Measurements from ENCODE around the gene PDE1C. TPM values are rescaled to one million over a fixed set of nuclear protein-coding genes. Genes with fewer than 3 reads are reported as not detected.

The PDE1C gene
- total RNA-seq (2014; rRNA removed) = 14.1 and 14.4 TPM in 2 replicates
- Bru-seq, nascent RNA = percentile 59 among the genes with signal in this experiment
- percentile 51 among the genes with signal in this experiment for BruChase-seq, experiment 1, labeled RNA remaining after a 6-hour chase
- percentile 45 among the genes with signal in this experiment for BruChase-seq, experiment 2, labeled RNA remaining after a 2-hour chase
- long read RNA-seq, partial matches to known transcripts = 48 of 61 reads
- long read RNA-seq, other reads (novel, unspliced or antisense) = 13 of 61 reads

- no peak for DNase-seq
- intact Hi-C loops (cut with micrococcal nuclease) = no loop called here
- no TSS peak for BruUV-seq (replicated peaks)
Measured at GRCh38 chr7:32070406-32071360, at the start of gene PDE1C. Gene PDE1C, minus strand, starts transcription at chr7:32070407.

GRCh38 chr7:32119790-32120196 lies 49.6 kb upstream of the PDE1C start:
- CTCF ChIA-PET = no interaction called here
- ATAC-seq = no peak
- intact Hi-C loops (cut with micrococcal nuclease) = loop anchor here (5.0 kb wide), 1 partner anchor 83 kb away; no protein-coding TSS in a partner anchor
- no peak overlapping the region for H3K4me3 ChIP-seq (ENCODE audit: low read length)
- H3K4me2 ChIP-seq (ENCODE audit: low read length) = no peak overlapping the region
- POLR2A ChIA-PET (ENCODE audit: unreplicated experiment) = interaction anchor here (0.6 kb wide), 1 partner anchor 42 kb away, joined by 5 read pairs; no protein-coding TSS in a partner anchor
- H3K36me3 ChIP-seq (ENCODE audit: low read depth, low read length) = no peaks in the 10 kb centered on the region
- no peaks in the 10 kb centered on the region for H3K79me2 ChIP-seq (ENCODE audit: low read length)
- H3F3A ChIP-seq (ENCODE audit: low read length, unreplicated experiment) = no peaks in the 10 kb centered on the region
- H3K27me3 ChIP-seq (ENCODE audit: low read length) = no peaks in the 10 kb centered on the region
- H3K4me1 ChIP-seq (ENCODE audit: insufficient read depth, low read length) = peaks cover 17% of the 10 kb centered on the region; the same call in 1 of the 2 replicates
- no peak for TF ChIP-seq EZH2 (IDR thresholded peaks at IDR 0.05; ENCODE audit: low read length, unreplicated experiment)
- TF ChIP-seq EZH2phosphoT487 (IDR thresholded peaks at IDR 0.05; ENCODE audit: borderline replicate concordance, low read length) = no peak
- H3K9me2 ChIP-seq (replicated peaks; ENCODE audit: low read length) = no peaks in the 10 kb centered on the region
- no peak for DNase-seq
- H3K9ac ChIP-seq (ENCODE audit: low read length) = no peak overlapping the region
- BruUV-seq (replicated peaks) = no TSS peak
- no peaks in the 10 kb centered on the region for H3K9me3 ChIP-seq (ENCODE audit: low read length)
- H2AFZ ChIP-seq (ENCODE audit: low read length) = no peak overlapping the region
- H3K27ac ChIP-seq (ENCODE audit: low read length) = no peak overlapping the region
- H4K20me1 ChIP-seq (ENCODE audit: low read length) = no peaks in the 10 kb centered on the region

More at GRCh38 chr7:32070406-32071360, at the start of gene PDE1C:
- CTCF ChIA-PET = no interaction called here
- Histone ChIP-seq H3K79me2 (ENCODE audit: low read length) (no peaks in the 10 kb centered on the region), H3K4me3 (ENCODE audit: low read length) (no peak within 1 kb of the TSS), H3K27me3 (ENCODE audit: low read length) (no peaks in the 10 kb centered on the region), H3K9ac (ENCODE audit: low read length) (no peak within 1 kb of the TSS), H2AFZ (ENCODE audit: low read length) (no peak within 1 kb of the TSS), H3K36me3 (ENCODE audit: low read depth, low read length) (no peaks in the 10 kb centered on the region), H3K4me1 (ENCODE audit: insufficient read depth, low read length) (no peaks in the 10 kb centered on the region), H3K9me2 (replicated peaks; ENCODE audit: low read length) (0 out of 2 replicates have a peak, but pooled peaks cover 4% of the 10 kb centered on the region), H3F3A (ENCODE audit: low read length, unreplicated experiment) (no peaks in the 10 kb centered on the region), H3K27ac (ENCODE audit: low read length) (no peak within 1 kb of the TSS), H4K20me1 (ENCODE audit: low read length) (no peaks in the 10 kb centered on the region), H3K9me3 (ENCODE audit: low read length) (no peaks in the 10 kb centered on the region), H3K4me2 (ENCODE audit: low read length) (no peak within 1 kb of the TSS)
- POLR2A ChIA-PET (ENCODE audit: unreplicated experiment) = no interaction called here
- no peak for ATAC-seq
- no peak for TF ChIP-seq CTCF (conservative IDR thresholded peaks at IDR 0.05; ENCODE audit: low read depth, low read length)
- TF ChIP-seq EZH2 (IDR thresholded peaks at IDR 0.05; ENCODE audit: low read length, unreplicated experiment) = no peak
- TF ChIP-seq EZH2phosphoT487 (IDR thresholded peaks at IDR 0.05; ENCODE audit: borderline replicate concordance, low read length) = no peak

GRCh38 chr7:32117837-32118236 lies 47.6 kb upstream of the PDE1C start:
- Histone ChIP-seq H3K9ac (ENCODE audit: low read length) (no peak overlapping the region), H3K4me2 (ENCODE audit: low read length) (no peak overlapping the region), H3F3A (ENCODE audit: low read length, unreplicated experiment) (no peaks in the 10 kb centered on the region), H3K4me3 (ENCODE audit: low read length) (no peak overlapping the region), H2AFZ (ENCODE audit: low read length) (no peak overlapping the region), H3K27ac (ENCODE audit: low read length) (no peak overlapping the region), H3K27me3 (ENCODE audit: low read length) (no peaks in the 10 kb centered on the region), H4K20me1 (ENCODE audit: low read length) (no peaks in the 10 kb centered on the region), H3K79me2 (ENCODE audit: low read length) (no peaks in the 10 kb centered on the region), H3K4me1 (ENCODE audit: insufficient read depth, low read length) (peaks cover 17% of the 10 kb centered on the region; the same call in 1 of the 2 replicates), H3K9me2 (replicated peaks; ENCODE audit: low read length) (no peaks in the 10 kb centered on the region), H3K9me3 (ENCODE audit: low read length) (peaks cover 3% of the 10 kb centered on the region; the same call in 1 of the 2 replicates), H3K36me3 (ENCODE audit: low read depth, low read length) (no peaks in the 10 kb centered on the region)
- intact Hi-C loops (cut with micrococcal nuclease) = loop anchor here (2.0 to 5.0 kb wide), 2 partner anchors 45 to 84 kb away; no protein-coding TSS in a partner anchor
- DNase-seq = no peak
- no TSS peak for BruUV-seq (replicated peaks)
- no peak for TF ChIP-seq CTCF (conservative IDR thresholded peaks at IDR 0.05; ENCODE audit: low read depth, low read length)
- no peak for TF ChIP-seq EZH2phosphoT487 (IDR thresholded peaks at IDR 0.05; ENCODE audit: borderline replicate concordance, low read length)
- TF ChIP-seq EZH2 (IDR thresholded peaks at IDR 0.05; ENCODE audit: low read length, unreplicated experiment) = no peak
- CTCF ChIA-PET = interaction anchor here (0.7 kb wide), 1 partner anchor 47 kb away, joined by 3 read pairs; no protein-coding TSS in a partner anchor
- no peak for ATAC-seq
- POLR2A ChIA-PET (ENCODE audit: unreplicated experiment) = no interaction called here
